H1 (cell line): ENCODE measurements around the gene LUC7L3. TPM values are rescaled to one million over a fixed set of nuclear protein-coding genes. Genes with fewer than 3 reads are reported as not detected.

Experiments
- ATF2 ChIP-seq: IDR thresholded peaks from 2 replicates; pipeline ENCODE4 v1.6.1; 2012; ENCODE audit warnings: low read length, inconsistent platforms
- CHD7 ChIP-seq: fragments of 300-600 bp; sonication (generic); IDR thresholded peaks from 2 replicates; pipeline ENCODE4 v1.7.1; 2012; ENCODE audit warnings: low read length, moderate library complexity, mild to moderate bottlenecking, inconsistent platforms; ENCODE audit not compliant: insufficient replicate concordance
- KDM4A ChIP-seq: IDR thresholded peaks from one replicate; pipeline ENCODE4 v1.7.1; 2012; ENCODE audit warnings: low read depth, mild to moderate bottlenecking, moderate library complexity, low read length, inconsistent platforms; ENCODE audit not compliant: severe bottlenecking
- PHF8 ChIP-seq: fragments of 200-600 bp; sonication (generic); conservative IDR thresholded peaks from 2 replicates; pipeline ENCODE4 v1.7.1; 2012; ENCODE audit warnings: low read depth, mild to moderate bottlenecking, inconsistent platforms, low read length, moderate library complexity
- polyA plus RNA-seq, 7 experiments: library from polyadenylated mRNA; depleted of rRNA in 3 of 7; stranded (reverse) in 5 of 7; unstranded in 2 of 7; fragments of >200 nt in 5 of 7; fragments of 200-250 nt in 2 of 7; gene quantifications; 1 replicate in 5 of 7; 2 replicates in 1 of 7; 4 replicates in 1 of 7; pipeline versions ENCODE4 v1.2.1 to v1.2.3, GENCODE V29; 2011 to 2013; ENCODE audit warnings: missing spikeins in 2 of 7, mixed read lengths in 2 of 7
- total RNA-seq: library from RNA; stranded (reverse); fragmentation: NEBNext Ultra II Directional; extraction: Animal tissue kit (Norgen Biotek cat#: 25700); gene quantifications from 2 replicates; pipeline ENCODE4 v1.2.1, GENCODE V29; 2021

LUC7L3 gene
- total and polyA plus RNA-seq, 2 of the 8 experiments (the other 6 are each of a cell fraction or from before 2014, with no cell fraction given): 102 to 126 TPM

DNA sequence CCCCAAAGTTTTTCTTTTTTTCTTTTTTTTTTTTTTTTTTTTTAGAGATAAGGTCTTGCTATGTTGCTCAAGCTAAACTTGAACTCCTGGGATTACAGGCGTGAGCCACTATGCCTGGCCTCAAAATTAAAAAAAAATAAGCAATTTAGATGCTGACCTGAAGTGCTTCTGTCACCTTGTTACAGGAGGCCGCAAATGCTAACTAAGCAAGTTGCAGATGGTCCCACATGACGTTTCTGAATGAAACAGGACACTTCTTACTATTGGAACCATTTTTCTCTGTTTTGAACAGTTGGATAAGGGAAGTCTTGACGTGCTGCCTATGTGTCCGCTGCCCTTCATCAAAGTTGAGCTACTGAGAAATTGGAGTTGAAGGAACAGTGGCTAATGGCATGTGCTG lies 39.1 kb downstream of the LUC7L3 start (continued):
- TF ChIP-seq CHD7: no peak
- TF ChIP-seq KDM4A: no peak
- TF ChIP-seq ATF2: no peak
- TF ChIP-seq PHF8: no peak
